H1 (cell line): ENCODE measurements around the gene PA2G4. TPM values are rescaled to one million over a fixed set of nuclear protein-coding genes. Genes with fewer than 3 reads are reported as not detected.

ENCODE experiments used
- EGR1 ChIP-seq: IDR thresholded peaks from 2 replicates; pipeline ENCODE4 v1.6.1; 2011; ENCODE audit warnings: low read depth, low read length, borderline replicate concordance
- SAP30 ChIP-seq: fragments of 300-600 bp; sonication (generic); IDR thresholded peaks from 2 replicates; pipeline ENCODE4 v1.7.1; 2012; ENCODE audit warnings: low read length, moderate library complexity, mild to moderate bottlenecking, inconsistent platforms; ENCODE audit not compliant: insufficient read depth, insufficient replicate concordance
- polyA plus RNA-seq, 7 experiments: library from polyadenylated mRNA; depleted of rRNA in 3 of 7; stranded (reverse) in 5 of 7; unstranded in 2 of 7; fragments of >200 nt in 5 of 7; fragments of 200-250 nt in 2 of 7; gene quantifications; 1 replicate in 5 of 7; 2 replicates in 1 of 7; 4 replicates in 1 of 7; pipeline versions ENCODE4 v1.2.1 to v1.2.3, GENCODE V29; 2011 to 2013; ENCODE audit warnings: missing spikeins in 2 of 7, mixed read lengths in 2 of 7
- total RNA-seq: library from RNA; stranded (reverse); fragmentation: NEBNext Ultra II Directional; extraction: Animal tissue kit (Norgen Biotek cat#: 25700); gene quantifications from 2 replicates; pipeline ENCODE4 v1.2.1, GENCODE V29; 2021

The PA2G4 gene
- total and polyA plus RNA-seq, 2 of the 8 experiments (the other 6 are each of a cell fraction or from before 2014, with no cell fraction given): 159 to 242 TPM

GRCh38 chr12:56159482-56160192 lies 55.3 kb downstream of the PA2G4 start (continued):
- TF ChIP-seq SAP30: no peak
- TF ChIP-seq EGR1: no peak
